GM21367 (cell line): ENCODE measurements around the gene PCDHA13.
"Not testable (repeated sequence)": the region's sequence is repeated elsewhere in the genome, so short reads cannot be mapped to it uniquely, and the experiment has no call there.

ENCODE experiments used
- ATAC-seq: cut with Tn5 transposase; IDR thresholded peaks from one replicate; pipeline ENCODE4 v1.9.1; 2021; ENCODE audit not compliant: unreplicated experiment

The PCDHA13 gene

DNA sequence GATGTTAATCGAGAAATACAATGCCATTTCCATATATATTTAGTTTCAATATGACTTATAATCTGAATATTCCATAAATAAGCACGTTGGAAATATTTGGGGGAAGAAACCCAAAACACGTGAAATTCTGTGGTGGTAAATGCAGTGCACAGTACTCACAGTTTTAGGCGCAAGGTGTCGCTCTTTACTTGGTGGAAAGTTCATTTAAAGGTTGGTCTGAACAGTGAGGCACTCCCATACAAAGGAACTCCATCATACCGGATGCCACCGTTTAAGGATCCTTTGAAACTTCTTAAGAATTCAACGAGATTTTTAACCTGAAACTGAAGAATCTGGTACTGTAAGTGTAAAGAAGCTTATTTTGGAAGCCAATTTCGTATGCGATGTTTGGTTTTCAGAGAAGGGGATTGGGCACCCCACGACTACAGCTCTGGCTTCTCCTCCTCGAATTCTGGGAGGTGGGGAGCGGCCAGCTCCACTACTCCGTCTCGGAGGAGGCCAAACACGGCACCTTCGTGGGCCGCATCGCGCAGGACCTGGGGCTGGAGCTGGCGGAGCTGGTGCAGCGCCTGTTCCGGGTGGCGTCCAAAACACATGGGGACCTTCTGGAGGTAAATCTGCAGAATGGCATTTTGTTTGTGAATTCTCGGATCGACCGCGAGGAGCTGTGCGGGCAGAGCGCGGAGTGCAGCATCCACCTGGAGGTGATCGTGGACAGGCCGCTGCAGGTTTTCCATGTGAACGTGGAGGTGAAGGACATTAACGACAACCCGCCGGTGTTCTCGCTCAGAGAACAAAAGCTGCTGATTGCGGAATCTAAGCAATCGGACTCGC, 13.0 kb upstream of the PCDHA13 start, which contains the start of gene PCDHA11:
Gene PCDHA11 (plus strand): TSS at position 237 of the 834 bp plus-strand sequence. CDS start 147 bp downstream, at position 384.
- ATAC-seq = no peak

DNA sequence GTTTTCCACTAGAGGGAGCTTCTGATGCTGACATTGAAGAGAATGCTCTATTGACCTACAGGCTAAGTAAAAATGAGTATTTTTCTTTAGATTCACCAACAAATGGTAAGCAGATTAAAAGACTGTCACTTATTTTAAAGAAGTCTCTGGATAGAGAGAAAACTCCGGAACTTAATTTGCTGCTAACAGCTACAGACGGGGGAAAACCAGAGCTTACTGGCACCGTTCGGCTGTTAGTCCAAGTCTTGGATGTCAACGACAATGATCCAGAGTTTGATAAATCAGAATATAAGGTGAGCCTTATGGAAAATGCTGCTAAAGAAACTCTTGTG, 12.4 kb upstream of the PCDHA13 start:
- no peak for ATAC-seq

- ATAC-seq = no peak
Observed at GRCh38 chr5:140870221-140871201, 11.4 kb upstream of the PCDHA13 start.

DNA sequence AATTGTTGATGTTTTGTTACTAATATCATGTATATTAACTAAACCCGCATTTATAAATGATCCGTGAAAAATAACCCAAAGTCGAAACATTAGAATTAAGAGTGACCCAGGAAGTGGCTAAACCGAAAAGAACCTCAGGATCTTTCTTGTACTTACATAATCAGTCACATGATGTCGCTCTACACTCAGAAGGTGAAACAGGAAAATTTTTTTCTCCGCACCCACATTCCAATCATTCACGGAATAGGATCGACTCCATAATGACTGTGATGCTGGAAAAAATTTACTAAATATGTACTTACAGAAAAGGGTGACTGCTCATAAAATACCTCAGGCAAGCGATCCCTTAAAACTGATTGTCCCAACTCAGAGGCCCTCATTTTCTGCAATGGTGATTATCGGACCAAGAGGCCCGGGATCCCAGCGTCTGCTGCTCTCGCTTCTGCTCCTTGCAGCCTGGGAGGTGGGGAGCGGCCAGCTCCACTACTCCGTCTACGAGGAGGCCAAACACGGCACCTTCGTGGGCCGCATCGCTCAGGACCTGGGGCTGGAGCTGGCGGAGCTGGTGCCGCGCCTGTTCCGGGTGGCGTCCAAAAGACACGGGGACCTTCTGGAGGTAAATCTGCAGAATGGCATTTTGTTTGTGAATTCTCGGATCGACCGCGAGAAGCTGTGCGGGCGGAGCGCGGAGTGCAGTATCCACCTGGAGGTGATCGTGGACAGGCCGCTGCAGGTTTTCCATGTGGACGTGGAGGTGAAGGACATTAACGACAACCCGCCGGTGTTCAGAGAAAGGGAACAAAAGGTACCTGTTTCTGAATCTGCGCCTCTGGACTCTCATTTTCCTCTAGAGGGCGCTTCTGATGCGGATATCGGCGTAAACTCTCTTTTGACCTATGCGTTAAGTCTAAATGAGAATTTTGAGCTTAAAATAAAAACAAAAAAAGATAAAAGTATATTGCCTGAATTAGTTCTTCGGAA, 6.5 kb upstream of the PCDHA13 start, which contains the start of gene PCDHA12:
Gene PCDHA12 (plus strand): TSS at position 224 of the 981 bp plus-strand sequence. CDS start 165 bp downstream, at position 389.
- ATAC-seq = no peak

- not testable (repeated sequence) for ATAC-seq
Observed at GRCh38 chr5:140876541-140877261, 5.2 kb upstream of the PCDHA13 start.

DNA sequence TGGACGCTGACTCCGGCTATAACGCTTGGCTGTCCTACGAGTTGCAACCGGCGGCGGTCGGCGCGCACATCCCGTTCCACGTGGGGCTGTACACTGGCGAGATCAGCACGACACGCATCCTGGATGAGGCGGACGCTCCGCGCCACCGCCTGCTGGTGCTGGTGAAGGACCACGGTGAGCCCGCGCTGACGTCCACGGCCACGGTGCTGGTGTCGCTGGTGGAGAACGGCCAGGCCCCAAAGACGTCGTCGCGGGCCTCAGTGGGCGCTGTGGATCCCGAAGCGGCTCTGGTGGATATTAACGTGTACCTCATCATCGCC, 4.7 kb upstream of the PCDHA13 start:
- ATAC-seq = no peak

GRCh38 chr5:140882591-140882899, 621 bp downstream of the PCDHA13 start:
- no peak for ATAC-seq

DNA sequence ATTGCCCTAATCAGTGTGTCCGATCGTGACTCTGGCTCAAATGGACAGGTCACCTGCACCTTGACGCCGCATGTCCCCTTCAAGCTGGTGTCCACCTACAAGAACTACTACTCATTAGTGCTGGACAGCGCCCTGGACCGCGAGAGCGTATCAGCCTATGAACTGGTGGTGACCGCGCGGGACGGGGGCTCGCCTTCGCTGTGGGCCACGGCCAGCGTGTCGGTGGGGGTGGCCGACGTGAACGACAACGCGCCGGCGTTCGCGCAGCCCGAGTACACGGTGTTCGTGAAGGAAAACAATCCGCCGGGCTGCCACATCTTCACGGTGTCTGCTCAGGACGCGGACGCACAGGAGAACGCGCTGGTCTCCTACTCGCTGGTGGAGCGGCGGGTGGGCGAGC, 1.4 kb downstream of the PCDHA13 start:
- no peak for ATAC-seq

DNA sequence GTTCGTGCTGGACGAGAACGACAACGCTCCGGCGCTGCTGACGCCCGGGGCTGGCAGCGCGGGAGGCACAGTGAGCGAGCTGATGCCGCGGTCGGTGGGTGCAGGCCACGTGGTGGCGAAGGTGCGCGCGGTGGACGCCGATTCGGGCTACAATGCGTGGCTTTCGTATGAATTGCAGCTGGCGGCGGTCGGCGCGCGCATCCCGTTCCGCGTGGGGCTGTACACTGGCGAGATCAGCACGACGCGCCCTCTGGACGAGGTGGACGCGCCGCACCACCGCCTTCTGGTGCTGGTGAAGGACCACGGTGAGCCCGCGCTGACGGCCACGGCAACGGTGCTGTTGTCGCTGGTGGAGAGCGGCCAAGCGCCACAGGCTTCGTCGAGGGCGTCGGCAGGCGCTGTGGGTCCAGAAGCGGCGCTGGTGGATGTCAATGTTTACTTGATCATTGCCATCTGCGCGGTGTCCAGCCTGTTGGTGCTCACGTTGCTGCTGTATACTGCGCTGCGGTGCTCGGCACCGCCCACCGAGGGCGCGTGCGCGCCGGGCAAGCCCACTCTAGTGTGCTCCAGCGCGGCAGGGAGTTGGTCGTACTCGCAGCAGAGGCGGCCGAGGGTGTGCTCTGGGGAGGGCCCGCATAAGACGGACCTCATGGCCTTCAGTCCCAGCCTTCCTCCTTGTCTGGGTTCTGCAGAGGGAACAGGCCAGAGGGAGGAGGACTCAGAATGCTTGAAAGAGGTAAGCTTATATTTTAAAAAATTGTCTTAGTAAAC, 2.2 kb downstream of the PCDHA13 start:
- ATAC-seq = no peak

DNA sequence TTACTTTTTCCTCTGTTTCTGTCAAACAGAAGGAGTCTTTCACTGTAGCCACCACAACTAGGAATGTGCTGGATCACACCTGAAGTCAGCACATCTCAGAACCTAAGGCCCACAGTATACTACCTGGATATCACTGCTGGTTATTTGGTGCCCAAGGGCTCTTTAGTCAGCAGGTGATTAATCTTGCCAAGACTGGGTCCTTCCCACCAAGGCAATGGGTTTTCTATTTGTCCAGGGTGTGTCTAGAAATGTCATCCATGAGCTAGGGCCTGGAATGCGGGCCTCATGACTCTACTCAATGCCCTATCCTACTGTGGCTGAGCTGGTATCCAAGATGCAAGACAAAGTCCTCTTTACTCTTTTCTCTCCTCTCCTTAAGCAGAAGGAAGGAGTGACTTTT, 34.4 kb downstream of the PCDHA13 start:
- ATAC-seq = no peak

- ATAC-seq = no peak
Observed at GRCh38 chr5:140923601-140924000, 41.7 kb downstream of the PCDHA13 start.

DNA sequence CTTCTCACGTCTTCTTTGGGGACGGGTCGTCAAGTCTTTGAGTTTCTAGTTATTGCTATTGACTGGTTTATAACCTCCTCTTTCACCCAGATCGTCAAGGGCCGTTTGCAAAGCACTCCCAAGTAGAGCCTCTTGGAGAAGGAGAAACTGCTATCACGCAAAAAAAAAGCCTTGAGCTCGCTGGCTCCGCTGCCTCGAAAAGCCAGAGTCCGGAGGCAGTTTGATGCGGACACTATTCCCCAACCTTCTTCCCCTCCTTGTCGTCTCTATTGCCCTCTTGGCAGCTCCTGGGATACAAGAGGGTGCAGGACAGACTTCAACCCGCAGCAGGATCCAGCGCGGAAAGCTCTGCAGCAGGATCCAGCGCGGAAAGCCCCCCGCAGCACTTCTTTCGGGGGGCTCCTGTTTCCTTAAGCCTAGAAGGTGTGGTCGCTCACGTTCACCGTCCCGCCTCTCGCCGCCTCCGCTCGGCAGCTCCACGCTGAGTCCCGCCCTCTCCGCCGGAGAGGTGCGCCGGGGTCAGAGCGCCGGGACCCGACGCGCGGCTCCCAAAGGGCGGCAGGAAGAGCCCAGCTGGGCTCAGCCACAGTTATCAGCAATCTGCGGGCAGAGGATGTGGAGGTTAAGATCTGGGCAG, 44.0 kb downstream of the PCDHA13 start, which contains the start of gene PCDHAC1:
Gene PCDHAC1 (plus strand): TSS at position 494 of the 637 bp plus-strand sequence. CDS start 594 bp downstream, outside the sequence.
- ATAC-seq = no peak

GRCh38 chr5:140926443-140927227, 44.7 kb downstream of the PCDHA13 start:
- ATAC-seq = no peak

DNA sequence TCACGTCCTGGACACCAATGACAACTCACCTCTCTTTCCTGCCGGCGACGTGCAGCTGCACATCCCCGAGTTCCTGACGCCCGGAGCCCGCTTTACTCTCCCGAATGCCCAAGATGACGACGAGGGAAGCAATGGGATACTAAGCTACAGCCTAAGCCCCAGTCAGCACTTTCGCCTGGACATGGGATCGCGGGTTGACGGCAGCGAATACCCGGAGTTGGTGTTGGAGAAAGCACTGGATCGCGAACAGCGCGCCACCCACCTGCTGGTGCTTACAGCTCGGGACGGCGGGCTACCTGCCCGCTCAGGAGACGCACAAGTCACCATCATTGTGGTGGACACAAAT, 45.3 kb downstream of the PCDHA13 start:
- no peak for ATAC-seq
